ENCODE measurements around the gene PTGER2. TPM values are rescaled to one million over a fixed set of nuclear protein-coding genes. Genes with fewer than 3 reads are reported as not detected.

Gene PTGER2
- total RNA-seq, 2 donors from 2014 or later, result 6.2 to 9.6 TPM

DNA sequence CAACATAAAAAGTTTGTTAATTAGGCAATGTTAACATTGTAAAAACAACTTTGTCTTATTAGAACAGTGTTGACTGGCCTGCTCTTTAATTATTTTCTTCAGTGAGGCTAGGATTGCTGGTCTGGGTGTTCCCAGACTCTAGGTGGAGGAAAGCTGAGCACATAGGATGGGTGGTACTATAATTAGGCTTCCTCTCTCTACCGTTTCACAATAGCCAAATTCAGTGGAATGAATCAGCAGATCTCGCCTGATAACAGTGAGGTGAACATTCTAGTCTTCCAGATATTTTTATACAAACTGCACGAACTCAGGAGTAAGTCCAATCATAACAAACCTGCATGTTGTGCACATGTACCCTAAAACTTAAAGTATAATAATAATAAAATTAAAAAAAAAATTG, 34.7 kb upstream of the PTGER2 start:
- Mint-ChIP-seq H3K27ac (no peak overlapping the region), H3K9me3 (peaks cover 0 to 1% of the 10 kb centered on the region in 2 donors), H3K4me1 (ENCODE audit: low read depth) (peaks cover 8% of the 10 kb centered on the region), H3K27me3 (ENCODE audit: low read depth) (no peaks in the 10 kb centered on the region), H3K4me3 (no peak overlapping the region), H3K36me3 (ENCODE audit: insufficient read depth in 2 of 2) (no peaks in the 10 kb centered on the region)
- DNase-seq, result no peak
- no peak for ATAC-seq (replicated peaks in 1 of 2)

DNA sequence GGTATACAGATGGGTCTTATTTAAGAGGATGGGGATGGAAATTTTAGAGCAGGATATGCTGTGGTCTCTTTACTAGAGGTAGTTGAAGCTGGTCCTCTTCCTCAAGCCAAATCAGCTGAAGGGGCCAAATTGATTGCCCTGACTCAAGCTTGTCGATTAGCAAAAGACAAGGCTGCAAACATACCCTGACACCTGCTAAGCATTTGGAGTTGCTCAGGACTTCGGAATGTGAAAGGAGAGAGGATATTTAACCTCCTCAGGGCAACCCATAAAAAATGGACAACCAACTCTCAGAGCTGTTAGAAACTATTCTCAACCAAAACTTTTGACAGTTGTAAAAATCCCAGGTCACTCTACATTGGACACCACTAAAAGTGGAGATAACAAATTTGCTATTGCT, 31.0 kb upstream of the PTGER2 start:
- Mint-ChIP-seq H3K27me3 (ENCODE audit: low read depth) (no peaks in the 10 kb centered on the region), H3K4me3 (no peak overlapping the region), H3K9me3 (peaks cover 0 to 1% of the 10 kb centered on the region in 2 donors), H3K27ac (no peak overlapping the region), H3K36me3 (ENCODE audit: insufficient read depth in 2 of 2) (no peaks in the 10 kb centered on the region), H3K4me1 (ENCODE audit: low read depth) (peaks cover 22% of the 10 kb centered on the region)
- DNase-seq, result no peak
- no peak for ATAC-seq (replicated peaks in 1 of 2)

DNA sequence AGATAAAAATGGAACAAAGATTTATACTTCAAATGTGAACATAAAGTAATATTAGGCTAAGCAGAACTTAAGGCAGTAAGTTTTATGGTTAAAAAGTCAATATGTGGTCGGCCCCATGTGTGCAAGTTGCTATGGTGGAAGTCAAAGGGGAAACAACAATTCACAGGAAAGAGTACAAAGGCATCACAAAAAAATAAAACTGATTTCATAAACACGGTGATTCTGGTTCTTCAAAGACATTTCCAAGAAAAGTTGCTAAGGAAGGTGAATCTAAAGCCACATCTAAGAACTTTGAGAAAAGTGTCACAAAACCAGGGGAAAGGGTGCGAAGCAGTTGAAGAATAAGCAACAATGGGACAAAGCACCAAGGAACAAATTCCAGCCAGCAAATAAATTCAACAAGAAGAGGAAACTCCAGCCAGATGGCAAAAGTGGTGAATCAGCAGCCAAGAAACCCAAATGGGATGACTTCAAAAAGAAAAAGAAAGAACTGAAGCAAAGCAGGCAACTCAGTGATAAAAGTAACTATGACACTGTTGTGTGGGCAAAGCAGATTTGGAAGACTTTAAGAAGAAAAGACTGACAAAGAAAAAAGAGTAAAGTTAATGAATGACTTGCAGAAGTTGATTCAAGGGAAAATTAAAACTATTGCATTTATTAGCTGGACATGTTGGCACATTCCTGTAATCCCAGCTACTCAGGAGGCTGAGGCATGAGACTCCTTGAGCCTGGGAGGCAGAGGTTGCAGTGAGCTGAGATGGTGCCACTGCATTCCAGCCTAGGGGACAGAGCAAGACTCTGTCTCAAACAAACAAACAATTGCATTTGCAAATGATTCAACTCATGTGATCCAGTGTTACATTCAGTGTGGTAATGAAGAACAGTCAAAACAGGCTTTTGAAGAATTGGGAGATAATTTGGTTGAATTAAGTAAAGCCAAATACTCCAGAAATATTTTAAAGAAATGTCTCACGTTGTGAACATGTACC, 27.2 kb upstream of the PTGER2 start:
- H3K9me3 Mint-ChIP-seq, result peaks cover 2 to 3% of the 10 kb centered on the region in 2 donors
- H3K27me3 Mint-ChIP-seq (ENCODE audit: low read depth), result peaks cover 8% of the 10 kb centered on the region
- peak overlapping the region; percentile 33 to 61 for H3K4me3 Mint-ChIP-seq
- H3K4me1 Mint-ChIP-seq (ENCODE audit: low read depth), result peaks cover 31% of the 10 kb centered on the region
- peak; percentile 39 for ATAC-seq (replicated peaks in 1 of 2)
- H3K27ac Mint-ChIP-seq, result peak overlapping the region; percentile 28
- H3K36me3 Mint-ChIP-seq (ENCODE audit: insufficient read depth in 2 of 2), result no peaks in the 10 kb centered on the region
- DNase-seq, result no peak

DNA sequence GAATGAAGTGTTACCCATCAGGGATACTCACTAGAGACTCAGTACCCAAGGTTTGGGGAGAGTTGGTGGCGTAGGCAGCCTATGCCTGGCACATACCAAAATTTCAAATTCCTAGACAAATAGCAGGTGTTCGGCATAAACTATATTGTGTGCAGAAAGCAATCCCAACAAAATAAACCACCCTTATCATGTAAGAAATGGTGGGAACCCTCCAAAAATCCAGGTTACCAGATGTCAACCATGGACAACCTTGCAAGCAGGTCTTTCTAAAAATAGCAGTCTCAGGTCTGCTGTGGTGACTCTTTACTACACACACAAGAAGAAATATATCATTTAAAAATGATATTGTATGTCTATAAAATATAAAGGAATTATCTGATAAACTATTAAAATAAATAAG, 17.7 kb upstream of the PTGER2 start:
- no peaks in the 10 kb centered on the region for H3K4me1 Mint-ChIP-seq (ENCODE audit: low read depth)
- H3K27ac Mint-ChIP-seq, result no peak overlapping the region
- no peaks in the 10 kb centered on the region for H3K36me3 Mint-ChIP-seq (ENCODE audit: insufficient read depth in 2 of 2)
- H3K27me3 Mint-ChIP-seq (ENCODE audit: low read depth), result no peaks in the 10 kb centered on the region
- DNase-seq, result no peak
- H3K9me3 Mint-ChIP-seq, result no peaks in the 10 kb centered on the region
- no peak for ATAC-seq (replicated peaks in 1 of 2)
- no peak overlapping the region for H3K4me3 Mint-ChIP-seq

DNA sequence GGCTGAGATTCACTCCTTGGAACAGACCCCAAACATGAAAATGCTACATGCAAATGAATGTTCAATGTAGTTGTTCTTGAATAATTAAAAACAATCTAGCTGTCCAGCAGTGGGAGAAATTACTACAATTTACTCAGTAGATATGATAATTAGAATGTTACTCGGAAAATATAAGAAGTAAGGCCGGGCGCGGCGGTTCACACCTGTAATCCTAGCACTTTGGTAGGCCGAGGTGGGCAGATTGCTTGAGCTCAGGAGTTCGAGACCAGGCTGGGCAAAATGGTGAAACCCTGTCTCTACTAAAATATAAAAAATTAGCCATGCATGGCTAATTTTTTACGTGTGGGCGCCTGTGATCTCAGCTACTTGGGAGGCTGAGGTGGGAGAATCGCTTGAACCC, 15.3 kb upstream of the PTGER2 start:
- ATAC-seq (replicated peaks in 1 of 2), result no peak
- Mint-ChIP-seq H3K27ac (no peak overlapping the region), H3K36me3 (ENCODE audit: insufficient read depth in 2 of 2) (no peaks in the 10 kb centered on the region), H3K4me1 (ENCODE audit: low read depth) (no peaks in the 10 kb centered on the region), H3K9me3 (no peaks in the 10 kb centered on the region), H3K27me3 (ENCODE audit: low read depth) (no peaks in the 10 kb centered on the region), H3K4me3 (no peak overlapping the region)
- DNase-seq, result no peak

DNA sequence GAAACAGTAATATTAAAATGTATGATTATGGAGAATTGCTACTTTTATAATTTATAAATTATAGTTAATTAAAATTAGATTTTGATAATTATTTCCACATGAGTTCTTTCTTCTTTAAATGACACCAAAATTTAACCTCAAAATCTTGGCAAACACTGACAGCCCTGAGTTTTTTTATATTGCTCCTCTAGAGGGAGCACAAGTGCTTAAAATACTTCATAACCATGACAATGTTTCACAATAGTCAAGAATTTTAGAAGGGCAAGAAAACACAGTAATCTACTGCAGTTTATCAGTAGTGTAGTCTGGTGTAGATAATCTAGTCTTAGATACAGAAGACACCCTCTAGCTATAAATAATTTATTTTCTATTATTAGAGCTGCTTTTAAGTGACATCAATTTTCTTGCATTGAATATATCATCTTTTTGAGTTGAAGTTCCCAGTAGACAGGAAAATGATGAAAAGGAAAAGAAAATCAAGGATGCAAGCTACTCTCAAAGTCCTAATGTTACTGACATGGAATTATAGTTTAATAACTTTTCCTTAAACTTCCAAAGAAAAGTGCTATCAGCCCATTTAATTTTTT, 14.3 kb upstream of the PTGER2 start:
- H3K36me3 Mint-ChIP-seq (ENCODE audit: insufficient read depth in 2 of 2), result no peaks in the 10 kb centered on the region
- H3K4me3 Mint-ChIP-seq, result no peak overlapping the region
- no peaks in the 10 kb centered on the region for H3K9me3 Mint-ChIP-seq
- no peaks in the 10 kb centered on the region for H3K27me3 Mint-ChIP-seq (ENCODE audit: low read depth)
- no peaks in the 10 kb centered on the region for H3K4me1 Mint-ChIP-seq (ENCODE audit: low read depth)
- no peak overlapping the region for H3K27ac Mint-ChIP-seq
- no peak for DNase-seq
- peak; percentile 44 to 58 for ATAC-seq (replicated peaks in 1 of 2)

DNA sequence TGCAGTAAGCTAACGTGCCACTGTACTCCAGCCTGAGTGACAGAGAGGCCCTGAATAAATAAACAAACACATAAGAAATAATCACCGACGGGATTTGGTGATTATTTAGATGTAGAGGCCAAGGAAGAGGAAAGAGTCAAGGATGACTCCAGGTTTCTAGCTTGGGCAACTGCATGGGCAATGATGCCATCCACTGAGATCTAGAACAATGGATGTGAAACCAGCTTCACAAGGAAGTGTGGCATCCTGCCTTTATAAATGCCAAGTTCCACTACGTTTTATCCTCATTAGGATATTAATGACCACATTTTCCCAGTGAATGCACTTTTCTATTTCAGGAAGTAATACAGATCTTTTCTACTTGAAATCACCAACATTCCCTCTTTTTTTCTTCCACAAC, 10.9 kb upstream of the PTGER2 start:
- DNase-seq (no peak), ATAC-seq (replicated peaks in 1 of 2) (no peak)
- H3K27ac Mint-ChIP-seq, result no peak overlapping the region
- H3K36me3 Mint-ChIP-seq (ENCODE audit: insufficient read depth in 2 of 2), result no peaks in the 10 kb centered on the region
- H3K4me1 Mint-ChIP-seq (ENCODE audit: low read depth), result peaks cover 16% of the 10 kb centered on the region
- H3K9me3 Mint-ChIP-seq, result no peaks in the 10 kb centered on the region
- no peak overlapping the region for H3K4me3 Mint-ChIP-seq
- H3K27me3 Mint-ChIP-seq (ENCODE audit: low read depth), result peaks cover 7% of the 10 kb centered on the region

DNA sequence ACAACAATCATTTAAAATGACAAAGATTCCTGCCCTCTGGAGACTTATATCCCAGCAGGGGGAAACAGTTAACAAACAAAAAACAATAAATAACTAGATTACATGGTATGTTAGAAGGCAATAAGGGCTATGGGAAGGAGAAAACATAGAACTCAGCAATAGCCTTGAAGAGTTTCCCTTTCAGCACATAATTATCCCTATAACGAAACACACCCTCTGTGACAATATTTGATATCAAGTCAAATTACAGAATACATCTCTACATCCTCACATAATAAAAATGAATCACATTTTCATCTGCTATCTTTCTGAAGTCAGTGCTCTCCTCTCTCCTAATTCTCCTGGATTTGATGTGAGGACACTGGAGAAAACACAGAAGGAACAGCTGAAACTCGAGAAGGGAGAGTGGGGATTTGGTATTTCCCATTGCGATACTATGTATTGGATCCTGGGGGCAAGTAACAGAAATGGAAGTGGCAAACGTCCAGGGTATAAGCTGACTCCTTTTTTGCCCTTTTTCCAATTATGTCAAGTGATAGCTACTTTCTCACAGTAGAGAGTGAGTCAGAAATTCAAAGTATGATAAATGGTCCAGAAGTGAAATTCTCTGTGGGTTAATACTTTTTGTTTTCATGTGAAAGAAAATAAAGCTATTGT, 9.7 kb upstream of the PTGER2 start:
- H3K4me1 Mint-ChIP-seq (ENCODE audit: low read depth), result peaks cover 22% of the 10 kb centered on the region
- no peaks in the 10 kb centered on the region for H3K9me3 Mint-ChIP-seq
- no peak overlapping the region for H3K27ac Mint-ChIP-seq
- no peaks in the 10 kb centered on the region for H3K36me3 Mint-ChIP-seq (ENCODE audit: insufficient read depth in 2 of 2)
- ATAC-seq (replicated peaks in 1 of 2) (no peak), DNase-seq (no peak)
- H3K4me3 Mint-ChIP-seq, result no peak overlapping the region
- H3K27me3 Mint-ChIP-seq (ENCODE audit: low read depth), result peaks cover 7% of the 10 kb centered on the region

DNA sequence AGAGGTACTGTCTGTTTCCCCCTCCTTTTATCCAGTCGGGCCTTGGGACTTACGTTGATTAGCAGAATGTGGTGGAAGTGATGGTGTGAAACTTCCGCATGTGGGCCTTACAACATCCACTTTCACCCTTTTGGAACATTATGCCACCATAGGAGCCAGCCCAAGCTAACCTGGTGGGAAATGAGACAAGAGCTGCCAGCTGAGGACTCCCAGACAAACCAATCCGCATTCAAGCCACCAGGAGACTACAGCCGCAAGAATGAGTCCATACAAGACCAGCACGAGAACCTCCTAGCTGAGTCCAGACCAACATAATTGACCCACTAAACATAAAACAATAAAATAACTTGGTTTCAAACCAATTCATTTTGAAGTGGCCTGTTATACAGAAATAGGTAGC, 9.1 kb upstream of the PTGER2 start:
- H3K9me3 Mint-ChIP-seq, result no peaks in the 10 kb centered on the region
- H3K27ac Mint-ChIP-seq, result no peak overlapping the region
- H3K4me3 Mint-ChIP-seq, result no peak overlapping the region
- DNase-seq, result no peak
- H3K4me1 Mint-ChIP-seq (ENCODE audit: low read depth), result peaks cover 22% of the 10 kb centered on the region
- H3K36me3 Mint-ChIP-seq (ENCODE audit: insufficient read depth in 2 of 2), result no peaks in the 10 kb centered on the region
- ATAC-seq (replicated peaks in 1 of 2), result no peak
- peaks cover 7% of the 10 kb centered on the region for H3K27me3 Mint-ChIP-seq (ENCODE audit: low read depth)

DNA sequence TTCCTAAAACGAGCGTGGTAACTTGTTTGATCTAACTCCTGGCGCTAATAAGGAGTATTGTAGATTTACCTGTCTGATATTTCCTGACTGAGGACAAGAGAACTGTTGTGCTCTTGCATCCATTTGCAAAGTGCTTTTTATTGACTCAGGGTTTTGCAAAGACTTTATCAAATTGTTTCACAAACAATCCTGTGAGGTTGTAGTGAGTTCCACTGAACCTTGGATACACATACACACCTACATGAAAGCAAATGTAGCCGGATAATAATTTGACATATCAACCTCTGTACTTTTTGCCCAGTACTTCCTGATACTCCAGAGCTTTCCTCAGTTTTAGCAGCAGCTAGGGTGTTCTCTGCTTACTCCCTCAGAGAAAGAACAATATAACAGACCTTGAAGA, 6.7 kb upstream of the PTGER2 start:
- Mint-ChIP-seq H3K27ac (peak overlapping the region; percentile 35), H3K27me3 (ENCODE audit: low read depth) (peaks cover 7% of the 10 kb centered on the region), H3K4me3 (peak overlapping the region in 1 of 2 donors; percentile 18), H3K4me1 (ENCODE audit: low read depth) (peaks cover 36% of the 10 kb centered on the region), H3K9me3 (no peaks in the 10 kb centered on the region), H3K36me3 (ENCODE audit: insufficient read depth in 2 of 2) (no peaks in the 10 kb centered on the region)
- ATAC-seq (replicated peaks in 1 of 2), result peak in 1 of 2 donors; percentile 4
- no peak for DNase-seq

DNA sequence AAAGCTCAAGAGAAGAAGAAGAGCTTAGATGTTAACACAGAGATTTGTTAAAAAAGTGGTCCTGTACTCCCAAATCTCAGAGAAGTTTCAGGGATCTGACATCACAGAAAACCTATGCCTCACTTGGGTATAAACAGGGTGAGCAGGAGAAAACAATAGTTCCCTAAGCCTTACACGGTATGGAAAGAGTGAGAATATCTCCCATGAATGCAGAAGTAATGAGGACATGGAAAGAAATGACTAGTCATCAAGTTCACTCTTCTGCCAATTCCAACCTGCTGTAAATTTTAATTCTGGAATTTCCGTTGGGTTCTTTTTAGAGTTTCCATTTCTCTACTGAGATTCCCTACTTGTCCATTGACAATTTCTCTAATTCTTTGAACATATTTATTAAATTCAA, 6.2 kb upstream of the PTGER2 start:
- no peak for DNase-seq
- H3K9me3 Mint-ChIP-seq, result no peaks in the 10 kb centered on the region
- peak overlapping the region; percentile 35 for H3K27ac Mint-ChIP-seq
- ATAC-seq (replicated peaks in 1 of 2), result peak in 1 of 2 donors; percentile 46
- H3K36me3 Mint-ChIP-seq (ENCODE audit: insufficient read depth in 2 of 2), result no peaks in the 10 kb centered on the region
- H3K4me3 Mint-ChIP-seq, result peak overlapping the region in 1 of 2 donors; percentile 18
- H3K27me3 Mint-ChIP-seq (ENCODE audit: low read depth), result peaks cover 7% of the 10 kb centered on the region
- peaks cover 41% of the 10 kb centered on the region for H3K4me1 Mint-ChIP-seq (ENCODE audit: low read depth)

DNA sequence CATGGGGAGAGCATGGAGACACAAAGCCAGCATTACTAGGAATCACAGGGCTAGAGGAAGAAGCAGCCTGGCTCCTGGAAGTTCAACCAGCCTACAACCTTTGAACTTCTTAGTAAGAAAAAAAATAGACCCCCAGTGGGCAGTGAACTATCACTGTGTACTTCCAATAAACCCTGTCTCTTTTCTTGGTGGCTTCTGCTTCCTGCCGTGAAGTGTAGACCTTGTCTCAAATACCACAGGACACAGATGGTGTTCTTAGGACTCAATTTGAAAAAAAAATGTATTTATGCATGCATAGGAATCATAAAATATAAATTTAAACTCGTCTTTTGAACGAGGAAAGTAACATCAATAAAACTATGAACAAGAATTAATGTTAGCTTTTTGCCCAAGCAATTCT, 3.6 kb upstream of the PTGER2 start:
- ATAC-seq (replicated peaks in 1 of 2) (no peak), DNase-seq (no peak)
- Mint-ChIP-seq H3K9me3 (no peaks in the 10 kb centered on the region), H3K4me1 (ENCODE audit: low read depth) (peaks cover 65% of the 10 kb centered on the region), H3K27me3 (ENCODE audit: low read depth) (peaks cover 22% of the 10 kb centered on the region), H3K27ac (no peak overlapping the region), H3K4me3 (peak overlapping the region in 1 of 2 donors; percentile 42), H3K36me3 (ENCODE audit: insufficient read depth in 2 of 2) (no peaks in the 10 kb centered on the region)

DNA sequence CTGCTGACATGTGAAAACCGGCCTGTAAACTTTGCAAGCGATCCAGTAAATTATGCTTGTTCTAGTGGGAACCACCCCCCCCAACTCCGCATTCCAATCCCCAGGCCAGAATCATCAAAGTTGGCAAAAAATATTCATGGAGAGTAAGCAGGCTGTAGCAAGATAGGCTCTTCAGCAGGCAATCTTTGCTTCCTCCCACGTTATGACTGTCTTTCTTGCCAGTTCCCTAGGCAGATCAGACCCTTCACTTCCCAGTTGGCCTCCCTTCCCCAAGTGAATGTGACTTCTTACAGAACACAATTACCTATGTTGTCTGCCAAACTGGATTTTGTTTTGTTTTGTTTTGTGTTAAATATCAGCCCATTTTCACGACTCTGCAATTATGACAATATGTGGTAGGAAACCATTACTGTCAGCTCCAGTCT, 1.2 kb upstream of the PTGER2 start:
- Mint-ChIP-seq H3K36me3 (ENCODE audit: insufficient read depth in 2 of 2) (no peaks in the 10 kb centered on the region), H3K27me3 (ENCODE audit: low read depth) (peaks cover 31% of the 10 kb centered on the region), H3K9me3 (no peaks in the 10 kb centered on the region), H3K27ac (peak overlapping the region; percentile 40), H3K4me3 (peak overlapping the region; percentile 99 to 100), H3K4me1 (ENCODE audit: low read depth) (peaks cover 72% of the 10 kb centered on the region)
- DNase-seq (no peak), ATAC-seq (replicated peaks in 1 of 2) (no peak)

Data from activated T-cell treated with anti-CD3 and anti-CD28 coated beads, Interleukin-2, amount 50 U/mL, for 72 hours (primary cell).